Activated naive CD4-positive, alpha-beta T cell treated with anti-CD3 and anti-CD28 coated beads, Interleukin-2, amount 50 U/mL, for 16 hours (primary cell): ENCODE measurements around the gene TMEM63C.
A peak's percentile ranks its signal among the peaks of the same experiment; 100 is the strongest.

Experiments
- DNase-seq: peaks from one replicate; pipeline ENCODE4 v3.0.0-alpha.2; 2020

Gene TMEM63C

DNA sequence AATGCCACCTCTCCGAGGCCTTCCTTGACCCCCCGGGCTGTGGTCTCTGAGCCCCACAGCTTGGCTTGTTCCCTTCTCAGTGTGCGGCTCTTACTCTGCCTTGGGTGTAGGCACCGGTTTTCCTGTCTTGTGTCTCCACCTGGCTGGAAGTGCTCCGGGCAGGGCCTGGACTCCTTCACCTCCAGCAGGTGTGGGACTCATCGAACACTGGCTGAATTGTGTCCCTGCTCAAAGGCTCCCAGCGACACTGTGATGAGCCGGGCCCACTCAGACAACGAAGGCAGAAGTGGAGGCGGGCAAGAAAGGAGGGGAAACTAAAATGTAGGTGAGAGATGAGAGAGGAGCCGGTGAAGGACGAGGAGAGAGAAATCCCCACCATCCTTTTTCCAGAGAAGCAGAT, 18.0 kb downstream of the TMEM63C start:
- DNase-seq, result no peak

DNA sequence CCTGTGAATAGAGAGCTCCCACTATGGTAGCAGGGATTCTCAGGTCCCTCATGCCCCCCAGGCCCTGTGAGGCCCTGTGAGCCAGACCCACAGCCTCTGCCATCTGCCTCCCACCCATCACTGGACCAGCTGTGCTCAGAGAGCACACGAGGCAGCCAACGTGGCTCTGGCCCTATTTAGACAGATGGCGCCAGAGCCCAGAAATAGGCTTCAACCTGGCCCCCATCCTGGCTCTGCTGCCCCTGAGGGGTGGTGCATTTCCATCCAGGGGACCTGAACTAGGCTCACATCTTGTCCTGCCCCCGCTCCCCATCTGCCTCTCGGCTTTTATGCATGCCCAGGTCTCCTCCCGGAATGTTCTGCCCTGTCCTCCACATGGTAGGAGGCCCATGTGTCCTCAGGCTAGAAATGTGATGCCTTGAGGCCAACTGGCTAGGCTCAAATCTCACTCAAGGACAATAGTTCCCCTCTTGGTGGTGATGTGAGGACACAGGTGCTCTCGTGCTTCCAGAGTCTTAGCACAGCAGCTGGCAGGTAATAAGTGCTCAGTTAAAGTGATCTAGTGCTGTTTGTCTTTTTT, 18.9 kb downstream of the TMEM63C start:
- DNase-seq, result no peak

DNA sequence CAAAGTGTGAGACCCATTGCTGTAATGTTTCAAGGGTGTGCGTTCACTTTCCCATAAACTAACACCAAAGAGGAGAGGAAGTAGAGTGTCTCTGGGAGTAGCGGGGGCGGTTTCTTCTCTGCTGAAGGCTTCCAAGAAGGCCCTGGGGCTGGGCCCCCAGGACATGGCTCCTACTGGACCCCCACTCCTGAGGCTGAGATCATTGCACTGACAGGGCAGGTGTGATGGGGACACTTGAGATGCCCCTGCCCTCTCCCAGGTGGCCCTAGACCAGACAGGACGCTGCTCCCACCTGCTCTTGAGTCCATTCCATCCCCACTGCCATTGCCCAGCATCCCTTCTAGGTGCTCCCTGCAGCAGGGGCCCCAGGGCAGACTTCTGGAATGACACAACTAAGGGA, 20.1 kb downstream of the TMEM63C start:
- no peak for DNase-seq

DNA sequence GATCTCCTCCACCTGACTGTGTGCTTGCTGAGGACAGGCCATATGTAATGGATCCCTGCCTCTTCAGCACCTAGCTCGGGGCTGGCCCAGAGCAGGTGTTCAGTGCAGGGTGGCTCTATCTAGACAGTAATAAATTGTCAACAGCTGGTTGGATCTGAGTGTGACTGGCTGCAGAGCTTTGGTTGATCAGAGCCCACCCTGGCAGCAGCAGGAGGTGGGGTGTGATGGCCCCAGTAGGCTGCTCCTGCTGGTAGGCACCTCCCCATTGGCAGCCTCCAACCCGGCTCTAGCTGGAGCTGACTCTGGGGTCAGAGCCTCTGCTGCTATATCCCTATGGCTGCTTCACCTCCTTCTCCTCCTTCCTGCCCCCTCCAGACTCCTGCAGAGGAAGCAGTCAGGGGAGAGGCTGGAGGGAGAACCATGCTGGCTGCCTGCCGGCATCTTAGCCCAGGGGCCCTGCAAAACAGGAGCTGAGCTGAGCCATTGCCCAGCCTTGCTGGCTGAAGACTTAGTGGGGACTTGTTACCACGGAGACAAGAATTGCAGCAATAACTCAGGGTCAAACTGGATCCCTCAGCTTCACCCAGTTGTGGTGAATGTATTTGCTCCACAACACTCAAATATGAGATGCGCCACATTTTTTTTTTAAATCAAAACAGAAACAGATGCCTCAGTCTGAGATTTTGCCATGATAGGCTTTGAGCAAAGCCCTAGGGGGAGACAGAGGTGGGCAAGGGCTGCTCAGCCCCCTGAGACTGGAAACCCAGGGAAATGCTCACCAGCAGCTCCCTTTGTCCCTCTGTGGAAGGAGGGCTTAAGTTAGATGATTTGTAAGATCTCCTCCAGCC, 22.2 kb downstream of the TMEM63C start:
- no peak for DNase-seq

DNA sequence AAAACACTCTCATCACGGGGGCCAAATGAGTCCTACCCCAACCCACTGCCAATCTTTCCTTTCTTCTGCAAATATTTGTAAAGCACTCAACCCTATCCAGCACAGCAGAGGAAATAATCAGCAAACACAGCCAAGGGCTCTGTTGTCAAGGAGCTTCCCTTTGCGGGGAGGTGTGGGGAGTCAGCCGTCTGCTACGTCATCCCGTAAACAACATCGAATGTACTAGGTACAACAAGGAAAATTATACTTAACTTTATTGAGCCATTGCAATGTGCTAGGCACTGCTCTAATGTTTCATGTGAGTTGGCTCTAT, 22.8 kb downstream of the TMEM63C start:
- DNase-seq, result no peak

DNA sequence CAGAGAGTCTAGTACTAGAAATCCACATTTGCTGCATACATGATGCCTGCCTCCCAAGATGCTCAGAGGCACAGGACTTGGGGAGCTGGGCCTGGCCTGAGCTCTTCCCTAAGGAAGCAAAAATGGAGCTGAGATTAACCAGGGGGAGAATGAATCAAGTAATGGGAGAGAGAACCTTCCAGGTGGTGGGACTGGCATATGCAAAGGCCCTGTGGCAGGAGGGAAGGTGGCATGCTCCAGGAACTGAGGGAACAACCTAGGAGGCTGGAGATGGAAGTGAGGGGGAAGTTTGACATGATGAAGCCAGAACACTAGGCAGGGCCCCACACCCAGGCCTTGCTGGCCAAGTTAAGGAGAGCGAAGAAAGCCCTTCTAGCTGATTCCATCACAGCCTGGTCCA, 23.3 kb downstream of the TMEM63C start:
- no peak for DNase-seq

DNA sequence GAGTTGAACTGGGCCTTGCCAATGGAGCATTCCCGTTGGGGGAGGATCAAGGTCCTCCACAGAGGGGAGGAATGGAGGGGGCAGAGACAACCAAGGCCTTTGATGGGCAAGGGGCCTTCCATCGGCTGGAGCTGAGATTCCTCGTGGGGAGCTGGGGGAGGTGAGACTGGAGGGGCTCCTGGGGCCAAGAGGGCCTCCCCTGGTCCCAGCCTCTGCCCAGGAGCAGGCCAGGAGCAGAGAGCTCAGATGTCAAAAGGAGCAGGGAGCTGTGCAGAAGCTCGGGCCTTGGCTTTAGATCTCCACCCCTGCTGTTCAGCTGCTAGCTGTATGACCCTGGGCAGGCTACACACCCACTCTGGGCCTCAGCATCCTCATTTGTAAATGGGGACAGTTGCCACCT, 24.0 kb downstream of the TMEM63C start:
- DNase-seq, result no peak

DNA sequence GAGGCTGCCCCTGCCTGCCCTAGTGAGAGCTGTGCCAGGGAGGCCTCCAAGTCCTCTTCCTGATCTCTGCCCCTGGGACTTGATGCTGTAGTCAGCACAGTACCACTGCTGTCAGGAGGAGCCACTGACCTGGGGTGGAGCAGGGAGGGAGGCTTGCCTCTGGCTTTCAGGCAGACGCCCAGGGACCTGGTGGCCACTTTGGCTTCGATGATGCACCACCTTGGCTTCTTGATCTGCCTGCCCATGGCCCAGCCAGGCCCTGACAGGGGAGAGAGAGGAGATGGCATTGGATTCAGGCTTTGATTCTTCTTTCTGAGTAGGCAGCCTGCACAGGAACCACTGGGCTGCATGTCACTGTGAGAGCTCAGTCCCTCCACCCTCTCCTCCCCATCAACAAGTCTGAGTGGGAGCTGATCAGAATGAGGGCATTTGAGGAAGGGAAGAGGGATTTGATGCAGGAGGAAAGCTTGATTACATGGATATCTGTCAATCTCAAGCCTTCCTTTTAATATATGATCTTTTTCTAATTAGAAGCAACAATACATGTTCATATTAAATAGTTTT, 24.7 kb downstream of the TMEM63C start:
- no peak for DNase-seq

DNA sequence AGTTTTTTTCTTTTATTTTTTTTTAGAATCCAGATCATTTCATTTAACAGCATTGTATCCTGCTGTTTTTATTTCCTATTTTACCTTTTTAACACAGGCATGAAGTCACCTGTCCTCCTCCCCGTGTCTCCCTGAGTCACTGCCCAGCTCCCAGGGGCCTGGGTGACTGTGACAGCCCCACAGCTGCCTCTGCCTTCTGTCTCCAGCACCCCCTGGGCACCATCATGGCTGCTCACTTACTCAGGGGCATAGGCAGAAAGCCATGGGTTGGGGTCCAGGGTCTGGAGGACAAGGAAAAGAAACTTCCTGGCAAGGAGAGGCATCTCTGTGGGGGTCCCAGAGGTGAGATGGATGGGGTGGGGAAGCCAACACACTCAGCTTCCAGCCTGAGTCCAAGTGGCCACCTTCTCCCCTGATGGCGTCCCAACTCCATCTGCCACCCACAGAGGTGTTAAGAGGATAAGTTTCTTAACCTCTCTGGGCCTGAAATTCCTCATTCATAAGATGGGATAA, 25.3 kb downstream of the TMEM63C start:
- DNase-seq, result no peak

DNA sequence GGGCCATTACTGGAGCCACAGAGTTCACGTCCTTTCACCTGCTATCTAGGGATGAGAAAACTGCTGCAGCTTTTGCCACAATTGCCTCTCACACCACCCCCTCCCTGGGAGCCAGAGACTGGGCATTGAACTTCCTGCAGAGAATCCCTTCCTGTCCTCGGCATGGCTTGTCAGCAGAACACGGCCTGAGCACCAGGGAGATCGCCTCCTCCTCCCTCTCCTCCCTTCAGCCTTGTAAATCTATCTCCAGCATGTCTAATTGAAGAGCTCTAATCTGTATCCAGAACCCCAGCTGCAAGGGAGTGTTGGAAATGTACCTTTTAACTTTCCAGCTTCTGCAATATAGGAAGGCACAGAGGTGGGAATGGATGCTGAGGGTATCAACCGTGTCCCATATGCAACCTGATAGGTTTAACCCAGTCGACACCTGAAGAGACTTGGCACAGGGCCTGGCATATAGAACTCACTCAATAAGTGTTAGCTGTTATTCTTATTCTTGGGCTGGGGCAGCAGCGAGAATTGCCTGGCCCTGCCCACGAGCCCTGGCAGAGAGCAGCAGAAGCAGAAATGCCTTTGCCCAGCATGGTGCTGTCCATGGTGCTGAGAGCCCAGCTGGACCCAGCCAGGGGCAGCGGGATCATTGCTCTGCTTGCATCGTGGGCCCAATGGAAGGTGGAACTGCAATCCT, 26.8 kb downstream of the TMEM63C start:
- DNase-seq, result peak; percentile 36

DNA sequence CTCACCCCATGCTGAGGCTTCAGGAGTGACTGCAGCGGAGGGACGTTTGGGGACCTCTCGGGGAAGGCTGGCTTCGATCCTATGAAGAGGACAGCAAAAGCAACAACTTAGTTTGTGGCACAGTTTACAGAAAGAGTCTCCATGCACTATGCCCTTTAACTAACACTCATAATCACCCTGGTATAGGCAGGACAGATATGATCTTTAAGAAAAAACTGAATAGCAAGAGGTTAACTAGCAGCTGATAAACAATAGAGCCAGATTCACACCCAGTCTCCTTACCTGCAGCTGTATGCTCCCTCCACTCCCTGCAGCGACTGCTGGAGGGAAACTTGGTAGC, 27.4 kb downstream of the TMEM63C start:
- no peak for DNase-seq

DNA sequence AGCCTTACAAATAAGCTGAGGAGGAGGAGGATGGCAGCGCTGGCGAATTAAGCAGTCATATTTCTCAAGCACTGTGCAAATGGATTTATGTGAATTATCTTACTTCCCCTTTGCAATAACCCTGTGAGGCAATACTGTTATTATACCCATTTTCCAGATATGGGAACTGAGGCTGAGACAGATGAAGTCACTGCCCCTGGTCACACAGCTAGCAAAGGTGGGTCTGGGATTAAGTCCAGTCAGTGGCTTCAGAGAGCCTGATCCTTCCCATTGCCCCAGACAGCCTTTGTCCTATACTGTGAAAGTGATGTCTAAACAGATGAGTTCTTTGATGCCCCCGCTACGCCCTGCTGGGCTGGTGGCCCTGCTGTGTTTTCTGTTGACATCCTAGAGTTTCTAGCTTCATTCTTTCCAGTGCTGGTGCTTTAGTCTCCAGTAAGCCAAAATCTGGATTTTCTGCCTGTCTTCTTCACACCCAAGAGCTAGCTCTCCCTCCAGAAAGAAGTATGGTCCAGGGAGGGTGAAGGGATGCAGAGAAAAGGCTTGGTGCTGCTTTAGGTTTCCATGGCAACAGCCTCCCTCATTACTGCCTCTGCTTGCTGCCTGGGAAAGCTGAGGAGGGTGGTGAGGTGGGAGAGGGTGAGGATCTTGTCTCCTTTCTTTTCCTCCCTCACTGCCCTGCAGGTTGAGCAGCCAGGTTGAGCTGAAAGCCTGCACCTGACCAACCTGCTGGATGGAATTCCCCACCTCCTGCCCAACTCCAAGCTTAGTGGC, 30.7 kb downstream of the TMEM63C start:
- no peak for DNase-seq

DNA sequence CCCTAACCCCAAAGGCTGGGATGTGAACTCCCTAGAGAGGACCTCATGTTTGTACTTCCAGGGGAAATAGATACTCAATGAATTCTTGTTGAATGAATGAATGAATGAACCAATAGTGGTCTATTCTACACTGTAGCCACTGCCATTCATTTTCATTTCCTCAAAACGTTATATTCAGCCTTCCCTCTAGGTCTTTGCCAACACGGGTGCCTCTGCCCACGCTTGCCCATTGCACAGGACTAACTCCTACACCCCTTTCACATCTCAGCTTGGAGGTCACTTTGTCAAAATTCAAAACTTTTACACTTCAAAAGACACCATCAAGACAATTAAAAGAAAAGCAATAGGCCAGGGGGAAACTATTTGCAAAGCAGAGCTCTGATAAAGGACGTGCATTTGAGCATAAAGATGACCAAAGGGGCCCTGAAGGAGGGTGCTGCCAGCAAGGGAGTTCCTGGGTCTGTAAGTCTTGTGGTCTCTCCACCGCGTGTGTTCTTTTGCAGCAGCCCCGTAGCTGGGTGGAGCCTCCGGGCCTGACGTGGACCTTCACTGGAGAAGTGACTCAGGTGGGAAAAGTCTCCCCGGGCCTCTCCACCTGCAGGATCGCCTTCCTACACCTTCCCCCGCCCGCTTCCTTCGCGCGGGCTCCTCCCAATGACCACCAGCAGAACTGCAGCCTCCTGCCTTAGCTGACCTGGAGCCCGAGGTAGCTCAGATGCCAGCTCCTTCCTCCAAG, 31.5 kb downstream of the TMEM63C start:
- no peak for DNase-seq

DNA sequence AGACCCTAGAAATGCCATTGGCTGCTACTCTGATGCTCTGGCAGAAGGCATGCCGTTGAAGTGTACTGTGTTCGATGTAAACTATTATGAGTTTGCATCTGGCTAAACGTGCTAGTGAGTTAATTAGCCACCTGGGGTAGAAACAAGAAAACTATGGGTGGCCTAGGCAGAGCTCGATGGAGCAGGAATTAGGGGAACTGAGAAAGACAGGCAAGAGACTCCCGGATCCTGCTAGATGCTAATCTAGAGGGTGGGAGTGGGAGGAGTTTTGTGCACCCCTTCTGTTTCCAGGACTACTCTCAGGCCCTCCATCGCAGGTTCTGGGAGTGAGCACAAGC, 32.0 kb downstream of the TMEM63C start:
- DNase-seq, result no peak

DNA sequence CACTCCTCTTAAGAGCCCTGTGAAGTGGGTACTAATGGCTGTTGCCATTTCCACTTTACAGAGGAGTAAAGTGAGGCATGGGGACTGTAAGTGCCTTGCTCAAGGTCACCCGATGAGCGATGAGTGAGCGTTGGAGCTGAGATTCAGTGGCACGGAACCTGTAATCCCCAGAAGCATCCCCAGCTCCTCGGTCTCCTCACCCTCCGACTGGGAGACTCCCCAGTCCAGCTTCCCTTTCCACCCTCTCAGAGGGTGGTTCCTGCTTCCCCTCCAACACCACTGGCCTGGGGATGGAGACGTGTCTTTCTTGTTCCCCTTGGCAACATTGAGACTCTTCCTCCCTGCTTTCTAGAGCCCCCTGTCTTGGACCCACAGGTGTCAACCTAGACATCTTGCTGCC, 32.6 kb downstream of the TMEM63C start:
- no peak for DNase-seq

DNA sequence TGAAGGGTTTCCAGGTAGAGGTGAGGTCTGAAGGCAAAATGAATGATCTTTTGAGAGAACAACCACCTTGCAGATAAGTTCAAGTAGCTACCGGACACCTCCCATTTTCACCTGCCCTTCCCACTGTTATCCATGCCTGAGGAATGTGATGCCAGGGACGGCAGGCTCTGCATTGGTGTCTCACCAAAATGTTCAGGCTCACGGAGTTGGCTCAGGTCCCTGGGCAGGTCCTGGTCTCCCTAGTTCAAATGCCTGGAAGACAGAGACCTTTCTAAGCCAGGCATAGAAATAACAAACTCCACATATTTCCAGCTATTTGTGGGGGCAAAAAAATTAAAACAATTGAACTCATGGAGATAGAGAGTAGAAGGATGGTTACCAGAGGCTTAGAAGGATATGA, 36.0 kb downstream of the TMEM63C start:
- DNase-seq, result no peak

DNA sequence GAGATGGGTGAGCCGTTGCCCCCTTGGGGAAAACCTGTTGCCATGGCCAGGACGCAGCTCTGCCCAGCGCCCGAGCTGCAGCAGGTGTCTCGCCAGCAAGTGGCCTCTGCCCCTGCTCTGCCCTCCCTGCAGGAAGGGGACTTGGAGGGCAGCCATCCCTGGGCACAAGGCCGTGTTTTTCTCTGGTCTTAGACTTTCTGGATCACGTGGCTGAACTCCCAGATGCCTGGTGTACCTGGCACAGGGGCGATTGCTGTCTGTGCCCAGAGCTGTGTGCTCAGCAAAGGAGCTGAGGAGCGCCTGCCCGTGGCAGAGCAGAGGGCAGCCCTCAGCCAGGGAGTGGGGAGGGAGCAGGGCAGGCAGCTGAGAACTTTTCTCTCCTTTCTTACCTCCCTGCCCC, 38.0 kb downstream of the TMEM63C start:
- DNase-seq, result no peak

DNA sequence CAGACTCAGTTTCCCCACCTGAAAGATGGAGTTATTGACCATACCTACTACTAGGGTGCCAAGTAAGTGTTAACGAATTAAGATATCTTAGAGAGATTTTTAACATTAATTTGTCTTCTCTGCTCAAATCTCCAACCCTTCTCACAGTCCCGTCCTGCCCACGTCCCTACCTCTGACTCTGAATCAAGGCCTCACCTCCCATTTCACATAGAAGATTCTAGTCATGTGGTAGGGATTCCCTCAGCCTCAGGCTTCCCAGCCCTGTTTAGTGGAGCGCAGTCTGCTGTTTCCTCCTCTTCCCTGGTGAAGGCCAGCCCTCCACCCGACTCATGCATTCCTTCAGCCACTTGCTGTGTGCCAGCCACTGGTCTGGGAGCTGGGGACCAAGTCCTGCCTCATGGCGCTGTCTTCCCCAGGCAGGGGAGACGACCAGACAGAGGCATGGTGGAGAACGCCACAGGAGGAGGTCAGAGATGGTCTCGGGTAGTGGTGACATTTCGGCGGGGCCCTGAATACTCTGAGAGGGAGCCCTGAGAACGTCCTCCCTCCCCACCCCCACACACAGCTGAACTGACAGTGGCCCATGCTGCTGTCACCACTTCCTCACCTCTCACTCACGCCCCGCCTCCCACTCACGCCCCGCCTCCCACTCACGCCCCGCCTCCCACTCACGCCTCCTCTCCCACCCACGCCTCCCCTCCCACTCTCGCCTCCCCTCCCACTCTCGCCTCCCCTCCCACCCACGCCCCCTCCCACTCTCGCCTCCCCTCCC, 38.8 kb downstream of the TMEM63C start:
- DNase-seq, result no peak

DNA sequence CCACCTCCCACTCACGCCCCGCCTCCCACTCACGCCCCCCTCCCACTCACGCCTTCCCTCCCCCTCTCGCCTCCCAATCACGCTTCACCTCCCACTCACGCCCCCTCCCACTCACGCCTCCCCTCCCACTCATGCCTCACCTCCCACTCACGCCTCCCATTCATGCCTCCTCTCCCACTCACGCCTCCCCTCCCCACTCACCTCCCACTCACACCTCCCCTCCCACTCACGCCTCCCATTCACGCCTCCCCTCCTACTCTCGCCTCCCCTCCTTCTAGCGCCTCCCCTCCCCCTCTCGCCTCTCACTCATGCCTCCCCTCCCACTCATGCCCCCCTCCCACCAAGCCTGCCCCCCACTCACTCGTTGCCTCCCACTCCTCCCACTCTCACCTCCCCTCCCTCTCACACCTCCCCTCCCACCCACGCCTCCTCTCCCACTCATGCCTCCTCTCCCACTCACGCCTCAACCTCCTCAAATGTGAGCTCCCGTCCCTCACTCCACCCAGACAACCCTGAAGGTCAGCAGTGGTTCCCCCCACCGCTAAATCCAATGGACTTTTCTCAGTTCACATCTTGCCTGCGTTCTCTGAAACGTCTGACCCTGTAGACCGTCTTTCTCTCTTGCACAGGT, 39.8 kb downstream of the TMEM63C start:
- no peak for DNase-seq

DNA sequence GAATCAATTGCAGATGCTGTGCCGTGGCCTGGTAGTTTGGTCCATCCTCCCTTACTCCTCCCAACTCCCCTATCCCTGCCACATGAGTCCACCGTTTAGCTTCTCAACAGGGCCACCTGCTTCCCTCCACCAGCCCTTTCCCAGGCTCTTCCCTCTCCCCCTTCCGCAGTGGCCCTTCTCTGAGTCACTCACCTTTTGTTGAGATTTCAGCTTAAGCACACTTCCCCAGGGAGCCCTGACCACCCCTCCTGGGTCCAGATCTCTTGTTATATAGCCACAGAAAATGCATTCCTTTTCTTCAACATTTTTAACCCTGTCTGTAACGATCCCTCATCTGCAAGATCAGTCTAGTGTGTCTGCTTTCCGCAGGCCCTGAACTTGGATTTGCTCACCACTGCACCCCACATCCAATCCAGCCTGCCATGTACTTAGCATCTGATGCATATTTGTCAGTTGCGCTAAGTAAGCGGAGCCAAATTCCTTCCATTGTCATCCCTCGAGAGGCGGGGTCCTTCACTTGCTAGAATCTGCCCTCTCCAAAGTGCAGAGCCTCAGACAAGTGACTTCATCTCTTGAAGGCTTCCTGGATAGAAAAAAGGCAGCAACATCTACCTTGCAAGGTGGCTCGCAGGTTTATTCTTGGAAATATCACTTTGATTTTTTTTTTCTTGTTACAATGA, 41.1 kb downstream of the TMEM63C start:
- no peak for DNase-seq

DNA sequence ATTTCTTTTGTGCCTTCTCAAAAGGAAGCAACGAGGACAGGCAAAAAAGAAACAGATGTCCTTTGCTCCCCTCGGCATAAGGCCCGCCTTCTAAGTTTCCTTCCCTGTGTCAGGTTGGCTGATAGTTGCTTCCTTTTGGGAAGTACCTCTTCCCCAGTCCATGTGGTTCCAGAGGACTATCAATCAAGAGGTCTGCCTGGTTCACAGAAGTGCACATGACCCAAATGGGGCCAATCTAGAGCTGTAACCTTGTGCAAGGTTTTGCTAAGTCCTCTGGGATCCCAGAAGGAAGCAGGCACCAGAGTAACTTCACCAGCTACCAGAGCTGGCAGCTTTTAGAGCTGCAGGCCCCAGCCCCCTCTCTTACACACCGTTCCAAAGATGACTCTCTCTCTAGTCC, 42.6 kb downstream of the TMEM63C start:
- no peak for DNase-seq
